Spleen (tissue), 11 donors: ENCODE data around the gene LIN37. TPM values are rescaled to one million over a fixed set of nuclear protein-coding genes. Genes with fewer than 3 reads are reported as not detected.
A peak's percentile ranks its signal among the peaks of the same experiment; 100 is the strongest.

Experiments
- DNase-seq: peaks from one replicate; pipeline ENCODE4 v3.0.0-alpha.2; 2020
- H3K27ac ChIP-seq, 8 donors: fragments of 200-600 bp; sonication (generic) in 7 of 8; 1 replicate in 4 of 8; 2 replicates in 4 of 8; pipeline versions ENCODE4 v1.5.0 to v1.8.0; 2016 to 2021; ENCODE audit warnings: inconsistent platforms in 4 of 8, mild to moderate bottlenecking in 4 of 8, moderate library complexity in 1 of 8
- H3K27me3 ChIP-seq, 7 donors: fragments of 200-600 bp; sonication (generic) in 6 of 7; replicated peaks in 1 of 7; 1 replicate in 4 of 7; 2 replicates in 3 of 7; pipeline versions ENCODE4 v1.5.0 to v1.8.0; 2016 to 2021; ENCODE audit warnings: inconsistent platforms in 3 of 7, mild to moderate bottlenecking in 1 of 7
- H3K36me3 ChIP-seq, 6 donors: fragments of 200-600 bp; sonication (generic) in 5 of 6; 1 replicate in 4 of 6; 2 replicates in 2 of 6; pipeline versions ENCODE4 v1.5.0 to v1.8.0; 2016 to 2021; ENCODE audit warnings: inconsistent platforms in 2 of 6
- H3K4me1 ChIP-seq, 6 donors: fragments of 200-600 bp; sonication (generic) in 5 of 6; 1 replicate in 3 of 6; 2 replicates in 3 of 6; pipeline versions ENCODE4 v1.5.0 to v1.8.0; 2016 to 2021; ENCODE audit warnings: inconsistent platforms in 3 of 6
- H3K4me3 ChIP-seq, 8 donors: fragments of 200-600 bp; sonication (generic) in 7 of 8; 1 replicate in 4 of 8; 2 replicates in 4 of 8; pipeline versions ENCODE4 v1.5.0 to v1.8.0; 2016 to 2021; ENCODE audit warnings: inconsistent platforms in 4 of 8, mild to moderate bottlenecking in 4 of 8, moderate library complexity in 2 of 8
- H3K9me3 ChIP-seq, 8 donors: fragments of 200-600 bp; sonication (generic) in 7 of 8; 1 replicate in 4 of 8; 2 replicates in 4 of 8; pipeline versions ENCODE4 v1.5.0 to v1.8.0; 2016 to 2021; ENCODE audit warnings: inconsistent platforms in 4 of 8
- POLR2A ChIP-seq, 3 donors: fragments of 450-650 bp; IDR thresholded peaks; one replicate each; pipeline ENCODE4 v1.5.1; 2017; ENCODE audit warnings: antibody characterized with exemption in 3 of 3, mild to moderate bottlenecking in 1 of 3
- POLR2AphosphoS5 ChIP-seq, 3 donors: sonication (generic); formaldehyde crosslinking; IDR thresholded peaks; one replicate each; pipeline ENCODE4 v1.5.1; 2017; ENCODE audit warnings: antibody characterized with exemption in 3 of 3
- WGBS, 5 donors: extraction: QIAGEN DNeasy Blood & Tissue Kit in 3 of 5; methylation state at CpG; one replicate each; pipeline versions ENCODE4 v1.1.5 to v1.1.7; 2013 to 2018; 5-methylcytosine and 5-hydroxymethylcytosine counted together
- intact Hi-C: fragments of 100-400 bp; cut with DNase I; formaldehyde crosslinking; loops from one replicate; pipeline ENCODE4 v1.15.0; 2023; ENCODE audit warnings: low total_unique reads
- polyA plus RNA-seq, 3 donors: library from polyadenylated mRNA; stranded (reverse); fragments of 200-250 nt; gene quantifications; one replicate each; pipeline ENCODE4 v1.2.1, GENCODE V29; 2013
- total RNA-seq, 7 donors: library from RNA; depleted of rRNA in 3 of 7; stranded (reverse); fragments of >200 nt in 3 of 7; fragmentation: NEBNext Ultra II Directional in 4 of 7; extraction: Animal tissue kit (Norgen Biotek cat#: 25700) in 4 of 7; gene quantifications; one replicate each; pipeline versions ENCODE4 v1.1.0 to v1.2.1, GENCODE V29; 2016 to 2021
- TF ChIP-seq, protein P1 (sequence below), 11 experiments: fragments of 200-600 bp in 7 of 11; fragments of 450-650 bp in 4 of 11; sonication (generic) in 4 of 11; IDR thresholded peaks in 8 of 11; conservative IDR thresholded peaks in 3 of 11; 1 replicate in 7 of 11; 2 replicates in 4 of 11; pipeline versions ENCODE4 v1.4.0 to v1.8.0; 2016 to 2021; ENCODE audit warnings: antibody characterized with exemption in 11 of 11, inconsistent platforms in 4 of 11, mild to moderate bottlenecking in 1 of 11
- donor health status: healthy with polysubstance abuse.
- donor health status: DM: no; HTN: no; CAD: no; lungs with moderate emphysema.
- donor health status: DM: no; HTN: no; CAD: no.
- donor health status: Bipolar disorder and iron deficiency.
- donor health status: healthy.
- donor health status: DM: no; HTN: no; CAD: no.
- donor health status: DM: yes; HTN: yes; CAD: no.

The LIN37 gene
- total and polyA plus RNA-seq, 10 donors = 7.0 to 28.5 (median 14.2) TPM

- Histone ChIP-seq H3K27me3 (no peaks in the 10 kb centered on the region), H3K9me3 (no peaks in the 10 kb centered on the region), H3K27ac (peak overlapping the region in 6 of 8 donors; percentile 21 to 97 (median 72)), H3K4me1 (peaks cover 17 to 72% (median 56%) of the 10 kb centered on the region in 6 donors), H3K4me3 (peak overlapping the region in 3 of 8 donors; percentile 21 to 87 (median 31)), H3K36me3 (no peaks in the 10 kb centered on the region)
- 52 to 69% (median 65%) methylated on average over 10 to 11 of the region's 11 CpGs for WGBS, 5 donors
- TF ChIP-seq, protein P1, sequence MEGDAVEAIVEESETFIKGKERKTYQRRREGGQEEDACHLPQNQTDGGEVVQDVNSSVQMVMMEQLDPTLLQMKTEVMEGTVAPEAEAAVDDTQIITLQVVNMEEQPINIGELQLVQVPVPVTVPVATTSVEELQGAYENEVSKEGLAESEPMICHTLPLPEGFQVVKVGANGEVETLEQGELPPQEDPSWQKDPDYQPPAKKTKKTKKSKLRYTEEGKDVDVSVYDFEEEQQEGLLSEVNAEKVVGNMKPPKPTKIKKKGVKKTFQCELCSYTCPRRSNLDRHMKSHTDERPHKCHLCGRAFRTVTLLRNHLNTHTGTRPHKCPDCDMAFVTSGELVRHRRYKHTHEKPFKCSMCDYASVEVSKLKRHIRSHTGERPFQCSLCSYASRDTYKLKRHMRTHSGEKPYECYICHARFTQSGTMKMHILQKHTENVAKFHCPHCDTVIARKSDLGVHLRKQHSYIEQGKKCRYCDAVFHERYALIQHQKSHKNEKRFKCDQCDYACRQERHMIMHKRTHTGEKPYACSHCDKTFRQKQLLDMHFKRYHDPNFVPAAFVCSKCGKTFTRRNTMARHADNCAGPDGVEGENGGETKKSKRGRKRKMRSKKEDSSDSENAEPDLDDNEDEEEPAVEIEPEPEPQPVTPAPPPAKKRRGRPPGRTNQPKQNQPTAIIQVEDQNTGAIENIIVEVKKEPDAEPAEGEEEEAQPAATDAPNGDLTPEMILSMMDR (IDR thresholded peaks at IDR 0.05 in 8 of 11, conservative IDR thresholded peaks at IDR 0.05 in 3 of 11) = no peak
- TF ChIP-seq POLR2AphosphoS5 (IDR thresholded peaks at IDR 0.05) (peak in 1 of 3 donors; percentile 54), POLR2A (IDR thresholded peaks at IDR 0.05) (no peak)
- intact Hi-C loops = loop anchor here (10.0 kb wide), 1 partner anchor 158 kb away; no protein-coding TSS in a partner anchor
- no peak for DNase-seq
Measured at GRCh38 chr19:35712567-35713505, 35.5 kb upstream of the LIN37 start.

DNA sequence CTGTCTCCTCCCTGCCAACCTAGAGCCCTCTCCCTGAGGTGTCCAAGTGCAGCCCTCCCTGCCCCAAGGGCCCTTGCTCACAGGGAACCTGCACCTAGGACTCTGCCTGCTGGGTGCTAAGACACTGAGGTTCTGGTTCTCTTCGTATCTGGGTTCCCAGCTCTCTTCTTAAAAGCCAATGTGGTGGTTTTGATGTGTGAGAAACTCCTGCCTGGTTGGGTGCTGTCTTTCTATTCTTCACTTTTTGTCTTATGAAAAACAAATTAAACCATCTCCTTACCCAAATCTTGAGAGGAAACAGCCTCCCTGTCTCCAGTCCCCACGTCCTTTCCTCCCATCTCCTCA, 34.9 kb upstream of the LIN37 start:
- H3K4me1 ChIP-seq = peaks cover 17 to 74% (median 58%) of the 10 kb centered on the region in 6 donors
- intact Hi-C loops = loop anchor here (10.0 kb wide), 1 partner anchor 159 kb away; no protein-coding TSS in a partner anchor
- H3K9me3 ChIP-seq = no peaks in the 10 kb centered on the region
- 50 to 68% (median 62%) methylated on average over 2 of the region's 2 CpGs for WGBS, 5 donors
- H3K27me3 ChIP-seq = no peaks in the 10 kb centered on the region
- H3K36me3 ChIP-seq = no peaks in the 10 kb centered on the region
- peak overlapping the region in 6 of 8 donors; percentile 21 to 97 (median 72) for H3K27ac ChIP-seq
- peak overlapping the region in 3 of 8 donors; percentile 21 to 87 (median 31) for H3K4me3 ChIP-seq
- peak in 1 of 3 donors; percentile 0 for TF ChIP-seq POLR2AphosphoS5 (IDR thresholded peaks at IDR 0.05)
- TF ChIP-seq, protein P1 (IDR thresholded peaks at IDR 0.05 in 8 of 11, conservative IDR thresholded peaks at IDR 0.05 in 3 of 11) = no peak
- no peak for DNase-seq

DNA sequence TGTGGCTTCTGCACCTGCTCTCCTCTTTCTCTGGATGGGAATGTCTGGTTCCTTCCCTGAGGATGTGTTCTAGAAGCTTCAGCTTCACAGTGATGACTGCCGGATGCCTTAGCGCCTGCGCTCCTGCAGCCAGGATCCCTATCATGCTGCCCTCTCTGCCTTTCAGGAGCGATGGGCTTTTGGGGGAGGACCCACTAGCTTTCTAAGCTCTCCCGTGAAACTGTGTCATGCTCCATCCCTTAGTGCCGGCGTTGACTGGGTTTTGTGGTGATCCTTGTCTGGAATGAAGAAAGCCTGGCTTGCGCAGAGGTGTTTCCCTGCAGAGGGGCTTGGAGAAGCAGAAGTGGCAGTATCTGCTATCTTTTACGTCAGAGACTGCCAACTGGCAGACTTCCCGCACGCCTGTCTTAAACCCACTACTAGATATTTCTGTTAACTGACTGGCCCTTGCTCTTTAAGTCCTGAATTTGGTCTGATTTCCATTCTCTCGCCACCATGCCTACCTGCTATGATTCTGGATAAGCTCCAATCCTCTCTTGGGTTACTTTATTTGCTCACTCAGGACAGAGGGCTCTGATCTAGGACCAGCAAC, 34.4 kb upstream of the LIN37 start:
- Histone ChIP-seq H3K4me1 (peaks cover 22 to 79% (median 63%) of the 10 kb centered on the region in 6 donors), H3K36me3 (no peaks in the 10 kb centered on the region), H3K9me3 (no peaks in the 10 kb centered on the region), H3K27me3 (no peaks in the 10 kb centered on the region), H3K4me3 (peak overlapping the region in 3 of 8 donors; percentile 21 to 87 (median 31)), H3K27ac (peak overlapping the region in 5 of 8 donors; percentile 22 to 97 (median 80))
- intact Hi-C loops = loop anchor here (10.0 kb wide), 1 partner anchor 159 kb away; no protein-coding TSS in a partner anchor
- WGBS, 5 donors = 65 to 87% (median 74%) methylated on average over 12 of the region's 12 CpGs
- TF ChIP-seq POLR2AphosphoS5 (IDR thresholded peaks at IDR 0.05) (no peak), POLR2A (IDR thresholded peaks at IDR 0.05) (no peak)
- TF ChIP-seq, protein P1 (IDR thresholded peaks at IDR 0.05 in 8 of 11, conservative IDR thresholded peaks at IDR 0.05 in 3 of 11) = no peak
- DNase-seq = no peak
